ENCODE measurements around the gene CTRL. TPM values are rescaled to one million over a fixed set of nuclear protein-coding genes. Genes with fewer than 3 reads are reported as not detected.
A peak's percentile ranks its signal among the peaks of the same experiment; 100 is the strongest.

Gene CTRL
- polyA plus RNA-seq, 3 donors: 4.0 to 7.6 (median 6.2) TPM

GRCh38 chr16:67910158-67910557, 21.5 kb downstream of the CTRL start:
- DNase-seq (ENCODE audit: extremely low read depth in 1 of 11, low read depth in 9 of 11, low spot score in 4 of 11): no peak

GRCh38 chr16:67909056-67909742, 22.5 kb downstream of the CTRL start:
- no peak for DNase-seq (ENCODE audit: extremely low read depth in 1 of 11, low read depth in 9 of 11, low spot score in 4 of 11)

GRCh38 chr16:67907397-67908180, 24.1 kb downstream of the CTRL start:
- no peak for DNase-seq (ENCODE audit: extremely low read depth in 1 of 11, low read depth in 9 of 11, low spot score in 4 of 11)

GRCh38 chr16:67902831-67903230, 28.8 kb downstream of the CTRL start:
- DNase-seq (ENCODE audit: extremely low read depth in 1 of 11, low read depth in 9 of 11, low spot score in 4 of 11): no peak

GRCh38 chr16:67901734-67902133, 29.9 kb downstream of the CTRL start:
- DNase-seq (ENCODE audit: extremely low read depth in 1 of 11, low read depth in 9 of 11, low spot score in 4 of 11): no peak

GRCh38 chr16:67897231-67897630, 34.4 kb downstream of the CTRL start:
- no peak for DNase-seq (ENCODE audit: extremely low read depth in 1 of 11, low read depth in 9 of 11, low spot score in 4 of 11)

- no peak for DNase-seq (ENCODE audit: extremely low read depth in 1 of 11, low read depth in 9 of 11, low spot score in 4 of 11)
Observed at GRCh38 chr16:67893743-67894399, 37.8 kb downstream of the CTRL start.

GRCh38 chr16:67892899-67893742, 38.5 kb downstream of the CTRL start, which contains the start of gene PSKH1:
PSKH1 (plus strand) TSS chr16:67893254; CDS start chr16:67908750, 15,496 bp downstream.
- DNase-seq (ENCODE audit: extremely low read depth in 1 of 11, low read depth in 9 of 11, low spot score in 4 of 11): peak; percentile 78 to 95 (median 92)

- DNase-seq (ENCODE audit: extremely low read depth in 1 of 11, low read depth in 9 of 11, low spot score in 4 of 11): no peak
Observed at GRCh38 chr16:67892375-67892774, 39.3 kb downstream of the CTRL start.

GRCh38 chr16:67888331-67888730, 43.3 kb downstream of the CTRL start:
- DNase-seq (ENCODE audit: extremely low read depth in 1 of 11, low read depth in 9 of 11, low spot score in 4 of 11): no peak

GRCh38 chr16:67886387-67886786, 45.3 kb downstream of the CTRL start:
- no peak for DNase-seq (ENCODE audit: extremely low read depth in 1 of 11, low read depth in 9 of 11, low spot score in 4 of 11)

GRCh38 chr16:67885976-67886375, 45.7 kb downstream of the CTRL start:
- DNase-seq (ENCODE audit: extremely low read depth in 1 of 11, low read depth in 9 of 11, low spot score in 4 of 11): no peak

GRCh38 chr16:67885545-67885944, 46.1 kb downstream of the CTRL start:
- no peak for DNase-seq (ENCODE audit: extremely low read depth in 1 of 11, low read depth in 9 of 11, low spot score in 4 of 11)

- peak in 7 of 11 donors; percentile 59 to 70 (median 64) for DNase-seq (ENCODE audit: extremely low read depth in 1 of 11, low read depth in 9 of 11, low spot score in 4 of 11)
Observed at GRCh38 chr16:67884684-67885083, 47.0 kb downstream of the CTRL start, which contains the start of gene NRN1L. NRN1L (plus strand) TSS chr16:67884885; CDS start chr16:67884904, 19 bp downstream.

- peak in 1 of 11 donors; percentile 31 for DNase-seq (ENCODE audit: extremely low read depth in 1 of 11, low read depth in 9 of 11, low spot score in 4 of 11)
Observed at GRCh38 chr16:67883872-67884261, 47.8 kb downstream of the CTRL start.

GRCh38 chr16:67883146-67883871, 48.4 kb downstream of the CTRL start:
- DNase-seq (ENCODE audit: extremely low read depth in 1 of 11, low read depth in 9 of 11, low spot score in 4 of 11): no peak

- DNase-seq (ENCODE audit: extremely low read depth in 1 of 11, low read depth in 9 of 11, low spot score in 4 of 11): no peak
Observed at GRCh38 chr16:67882374-67883145, 49.1 kb downstream of the CTRL start.
